ENCODE results near the gene ERICH4.

GRCh38 chr19:41399525-41399924, 43.4 kb upstream of the ERICH4 start:
- TF ChIP-seq CTCF (IDR thresholded peaks at IDR 0.05) (no peak), POLR2A (IDR thresholded peaks at IDR 0.05) (no peak)
